H1 (cell line): ENCODE results near the gene CHN2. TPM values are rescaled to one million over a fixed set of nuclear protein-coding genes. Genes with fewer than 3 reads are reported as not detected.

Source experiments
- CTCF ChIA-PET: fragments of 300-600 bp; sonication (Branson Sonifier 250); formaldehyde crosslinking; loops from one replicate; lab custom pipeline; 2021; ENCODE audit not compliant: partially characterized antibody; lab: Charles Lee
- POLR2A ChIA-PET: fragments of 300-600 bp; sonication (Branson Sonifier 250); formaldehyde crosslinking; loops from one replicate; lab custom pipeline; 2021; ENCODE audit warnings: inconsistent platforms; ENCODE audit not compliant: partially characterized antibody; lab: Charles Lee
- DNase-seq, 2 experiments: peaks; one replicate each; pipeline versions ENCODE4 v3.0.0 to v3.0.0-alpha.2; 2010 to 2022; ENCODE audit warnings: low spot score in 2 of 2, low read depth in 1 of 2, mixed read lengths in 1 of 2
- FAIRE-seq: peaks from 2 replicates; lab custom pipeline; 2011; peaks lifted over from hg19 to GRCh38; lab: Jason Lieb, UNC
- H2AFZ ChIP-seq: 2 replicates; pipeline ENCODE4 v1.8.1; 2012; ENCODE audit warnings: low read length, inconsistent platforms
- H2AK5ac ChIP-seq: 2 replicates; pipeline ENCODE4 v1.6.1; 2013; ENCODE audit warnings: low read depth, low read length
- H2BK120ac ChIP-seq: replicated peaks from 2 replicates; pipeline ENCODE3; 2013; ENCODE audit warnings: low read depth, low read length, inconsistent platforms
- H2BK12ac ChIP-seq: 2 replicates; pipeline ENCODE4 v1.6.1; 2013; ENCODE audit warnings: low read depth, low read length
- H2BK15ac ChIP-seq: 2 replicates; pipeline ENCODE4 v1.6.1; 2013; ENCODE audit warnings: low read length
- H2BK20ac ChIP-seq: 2 replicates; pipeline ENCODE4 v1.6.1; 2013; ENCODE audit warnings: low read length
- H2BK5ac ChIP-seq: 2 replicates; pipeline ENCODE4 v1.6.1; 2013; ENCODE audit warnings: low read depth, low read length
- H3K14ac ChIP-seq: 2 replicates; pipeline ENCODE4 v1.6.1; 2013; ENCODE audit warnings: inconsistent platforms; ENCODE audit not compliant: insufficient read length
- H3K18ac ChIP-seq: 2 replicates; pipeline ENCODE4 v1.6.1; 2013; ENCODE audit warnings: low read length; ENCODE audit errors: extremely low read depth
- H3K23ac ChIP-seq: 2 replicates; pipeline ENCODE4 v1.6.1; 2013; ENCODE audit warnings: inconsistent platforms; ENCODE audit not compliant: insufficient read length
- H3K23me2 ChIP-seq: 2 replicates; pipeline ENCODE4 v1.6.1; 2013; ENCODE audit warnings: low read depth, low read length
- H3K27ac ChIP-seq: 2 replicates; pipeline ENCODE4 v1.6.1; 2011; ENCODE audit warnings: low read depth, low read length, inconsistent platforms
- H3K27me3 ChIP-seq, 4 experiments: replicated peaks in 1 of 4; 1 replicate in 1 of 4; 2 replicates in 3 of 4; pipeline versions ENCODE4 v1.6.1 to v1.8.1; 2011 to 2013; ENCODE audit warnings: low read length in 3 of 4, mild to moderate bottlenecking in 3 of 4, inconsistent platforms in 2 of 4, mixed read lengths in 2 of 4, moderate library complexity in 1 of 4; ENCODE audit not compliant: control insufficient read depth in 3 of 4, insufficient read depth in 3 of 4; ENCODE audit errors: extremely low read depth in 1 of 4
- H3K36me3 ChIP-seq, 4 experiments: 2 replicates each; pipeline versions ENCODE4 v1.6.1 to v1.8.1; 2011 to 2013; ENCODE audit warnings: mild to moderate bottlenecking in 4 of 4, low read length in 3 of 4, moderate library complexity in 2 of 4, control low read depth in 1 of 4, inconsistent platforms in 1 of 4; ENCODE audit not compliant: insufficient read depth in 4 of 4, control insufficient read depth in 2 of 4
- H3K4ac ChIP-seq: replicated peaks from 2 replicates; pipeline ENCODE3; 2013; ENCODE audit warnings: low read length, low read depth, mixed read lengths, inconsistent platforms; ENCODE audit not compliant: insufficient read length
- H3K4me1 ChIP-seq, 4 experiments: replicated peaks in 1 of 4; 1 replicate in 1 of 4; 2 replicates in 3 of 4; pipeline versions ENCODE4 v1.6.1 to v1.8.1; 2011 to 2013; ENCODE audit warnings: low read length in 3 of 4, inconsistent platforms in 2 of 4, mixed read lengths in 1 of 4; ENCODE audit not compliant: insufficient read depth in 4 of 4, control insufficient read depth in 3 of 4
- H3K4me2 ChIP-seq, 2 experiments: 2 replicates each; pipeline versions ENCODE4 v1.6.1 to v1.8.1; 2011 to 2013; ENCODE audit warnings: low read depth in 2 of 2, low read length in 2 of 2, control low read depth in 1 of 2, inconsistent platforms in 1 of 2, mild to moderate bottlenecking in 1 of 2; ENCODE audit not compliant: insufficient read depth in 1 of 2
- H3K4me3 ChIP-seq, 4 experiments: fragments of 200-600, 300-600 bp in 1 of 4; sonication (generic), shearing (Covaris generic), sonication (Bioruptor Twin) in 1 of 4; 2 replicates each; pipeline versions ENCODE4 v1.5.1 to v1.8.1; 2011 to 2016; ENCODE audit warnings: low read length in 4 of 4, low read depth in 3 of 4, control low read depth in 2 of 4, inconsistent platforms in 2 of 4, mild to moderate bottlenecking in 2 of 4, mixed read lengths in 1 of 4, moderate library complexity in 1 of 4; ENCODE audit not compliant: insufficient read depth in 2 of 4; ENCODE audit errors: extremely low read depth in 1 of 4
- H3K56ac ChIP-seq: replicated peaks from 2 replicates; pipeline ENCODE3; 2013; ENCODE audit warnings: low read depth, mild to moderate bottlenecking, mixed read lengths, low read length, inconsistent platforms; ENCODE audit not compliant: insufficient read length
- H3K79me1 ChIP-seq: 2 replicates; pipeline ENCODE4 v1.6.1; 2013; ENCODE audit warnings: low read depth, low read length, control low read depth
- H3K79me2 ChIP-seq, 2 experiments: 2 replicates each; pipeline versions ENCODE4 v1.6.1 to v1.8.1; 2012 to 2013; ENCODE audit warnings: low read length in 2 of 2, mild to moderate bottlenecking in 2 of 2, inconsistent platforms in 1 of 2; ENCODE audit not compliant: insufficient read depth in 2 of 2, control insufficient read depth in 1 of 2
- H3K9ac ChIP-seq, 4 experiments: replicated peaks in 1 of 4; 1 replicate in 1 of 4; 2 replicates in 3 of 4; pipeline versions ENCODE4 v1.6.1 to v1.8.1; 2011 to 2013; ENCODE audit warnings: low read depth in 3 of 4, low read length in 3 of 4, control low read depth in 2 of 4, mild to moderate bottlenecking in 2 of 4, moderate library complexity in 2 of 4, inconsistent platforms in 1 of 4; ENCODE audit errors: extremely low read depth in 1 of 4
- H3K9me3 ChIP-seq, 2 experiments: 2 replicates each; pipeline versions ENCODE4 v1.6.1 to v1.8.1; 2012 to 2013; ENCODE audit warnings: mild to moderate bottlenecking in 2 of 2, moderate library complexity in 2 of 2, control low read depth in 1 of 2, inconsistent platforms in 1 of 2, low read depth in 1 of 2, low read length in 1 of 2, mixed read lengths in 1 of 2; ENCODE audit not compliant: insufficient read depth in 2 of 2
- H4K20me1 ChIP-seq, 2 experiments: replicated peaks in 1 of 2; 2 replicates each; pipeline versions ENCODE3 to v1.8.1; 2011 to 2013; ENCODE audit warnings: inconsistent platforms in 2 of 2, low read length in 2 of 2, mild to moderate bottlenecking in 1 of 2; ENCODE audit not compliant: insufficient read depth in 2 of 2, control insufficient read depth in 1 of 2
- H4K5ac ChIP-seq: 2 replicates; pipeline ENCODE4 v1.6.1; 2013; ENCODE audit warnings: low read length, low read depth, mixed read lengths, inconsistent platforms; ENCODE audit not compliant: insufficient read length
- H4K8ac ChIP-seq: 2 replicates; pipeline ENCODE4 v1.8.0; 2013; ENCODE audit warnings: mild to moderate bottlenecking, moderate library complexity, low read length, inconsistent platforms; ENCODE audit not compliant: insufficient read depth; ENCODE audit errors: extremely low read depth
- H4K91ac ChIP-seq: replicated peaks from 2 replicates; pipeline ENCODE3; 2013; ENCODE audit warnings: low read length, mixed read lengths, inconsistent platforms; ENCODE audit not compliant: insufficient read length
- ASH2L ChIP-seq: fragments of 200-600, 300-600 bp; sonication (generic); IDR thresholded peaks from one replicate; pipeline ENCODE4 v1.7.1; 2017; ENCODE audit warnings: low read length
- BRCA1 ChIP-seq: IDR thresholded peaks from 2 replicates; pipeline ENCODE4 v1.6.1; 2012; ENCODE audit warnings: low read depth, low read length, improper control_type of control experiment
- CBX8 ChIP-seq: fragments of 300-800, 300-1000 bp; sonication (generic); IDR thresholded peaks from 2 replicates; pipeline ENCODE4 v1.7.1; 2016; ENCODE audit warnings: low read depth, low read length, borderline replicate concordance
- KDM1A ChIP-seq: fragments of 200-600, 300-600 bp; sonication (generic); IDR thresholded peaks from 2 replicates; pipeline ENCODE4 v1.7.1; 2016; ENCODE audit warnings: mild to moderate bottlenecking, low read length, borderline replicate concordance
- MAFK ChIP-seq: IDR thresholded peaks from 2 replicates; pipeline ENCODE4 v1.6.1; 2012; ENCODE audit warnings: low read depth, mild to moderate bottlenecking, improper control_type of control experiment, low read length
- RAD21 ChIP-seq, 2 experiments: IDR thresholded peaks in 1 of 2; conservative IDR thresholded peaks in 1 of 2; 2 replicates each; pipeline ENCODE4 v1.6.1; 2011; ENCODE audit warnings: low read depth in 2 of 2, low read length in 2 of 2, improper control_type of control experiment in 1 of 2, inconsistent platforms in 1 of 2, mild to moderate bottlenecking in 1 of 2, moderate library complexity in 1 of 2
- SRF ChIP-seq: IDR thresholded peaks from 2 replicates; pipeline ENCODE4 v1.6.1; 2011; ENCODE audit warnings: mild to moderate bottlenecking, low read depth, low read length, moderate library complexity
- WGBS, 2 experiments: shearing (Covaris generic) in 1 of 2; methylation state at CpG; one replicate each; pipeline versions ENCODE4 v1.1.6 to v1.1.7; 2013 to 2015; ENCODE audit warnings: low lambda C conversion rate in 2 of 2, mixed read lengths in 2 of 2, inconsistent platforms in 1 of 2, low coverage in 1 of 2, missing lambda C conversion rate in 1 of 2; ENCODE audit not compliant: insufficient replicate concordance in 2 of 2, insufficient coverage in 1 of 2, insufficient read length in 1 of 2; ENCODE audit errors: extremely low coverage in 1 of 2, missing lambda C conversion rate in 1 of 2; 5-methylcytosine and 5-hydroxymethylcytosine counted together
- polyA plus RNA-seq, 7 experiments: library from polyadenylated mRNA; depleted of rRNA in 3 of 7; stranded (reverse) in 5 of 7; unstranded in 2 of 7; fragments of >200 nt in 5 of 7; fragments of 200-250 nt in 2 of 7; gene quantifications; 1 replicate in 5 of 7; 2 replicates in 1 of 7; 4 replicates in 1 of 7; pipeline versions ENCODE4 v1.2.1 to v1.2.3, GENCODE V29; 2011 to 2013; ENCODE audit warnings: missing spikeins in 2 of 7, mixed read lengths in 2 of 7
- total RNA-seq: library from RNA; stranded (reverse); fragmentation: NEBNext Ultra II Directional; extraction: Animal tissue kit (Norgen Biotek cat#: 25700); gene quantifications from 2 replicates; pipeline ENCODE4 v1.2.1, GENCODE V29; 2021
- TF ChIP-seq, protein P1 (sequence below), 3 experiments: IDR thresholded peaks; 1 replicate in 2 of 3; 2 replicates in 1 of 3; pipeline versions ENCODE4 v1.5.1 to v1.6.1; 2011; ENCODE audit warnings: low read length in 3 of 3, mild to moderate bottlenecking in 3 of 3, inconsistent platforms in 2 of 3, low read depth in 1 of 3, moderate library complexity in 1 of 3; ENCODE audit not compliant: insufficient read depth in 1 of 3; ENCODE audit errors: control extremely low read depth in 1 of 3

CHN2 gene
- total and polyA plus RNA-seq, 2 of the 8 experiments (the other 6 are each of a cell fraction or from before 2014, with no cell fraction given) = 2.9 to 4.8 TPM

DNA sequence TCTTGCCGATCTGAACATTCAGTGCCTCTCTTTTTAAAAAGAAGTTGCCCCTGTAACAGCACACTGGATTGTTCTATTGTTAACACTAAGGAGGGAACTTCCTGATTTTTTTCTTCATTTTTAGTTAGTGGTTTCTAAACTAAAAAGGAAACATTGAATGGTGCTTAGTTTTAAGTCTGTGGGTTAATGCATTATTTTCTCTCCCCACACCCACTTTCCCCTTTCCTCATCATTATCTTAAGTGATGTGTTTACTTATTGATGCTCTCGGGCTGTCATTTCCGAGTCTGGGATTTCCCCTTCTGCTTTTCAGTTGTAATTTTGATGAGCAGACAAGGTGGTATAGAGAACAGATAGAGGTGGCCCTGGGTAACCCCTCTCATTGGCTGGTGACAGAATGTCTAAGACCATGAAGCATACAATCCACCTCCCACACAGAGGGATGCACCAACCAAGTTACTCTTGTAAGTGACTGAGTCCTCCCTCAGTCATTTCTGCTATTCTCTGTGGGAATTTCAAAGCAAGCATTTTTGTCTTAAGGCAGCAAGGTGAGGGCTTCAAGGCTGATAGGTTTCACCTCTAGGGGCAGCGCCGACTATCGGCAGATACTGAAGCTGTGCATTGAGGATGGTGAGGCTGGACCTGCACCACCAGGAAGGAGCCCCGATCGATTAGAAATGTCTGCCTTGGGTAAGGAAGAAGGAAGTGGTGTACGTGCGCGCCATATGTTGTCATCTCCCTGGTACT is 49.5 kb downstream of the CHN2 start:
- H3K23ac ChIP-seq = no peak overlapping the region
- no peak overlapping the region for H2AFZ ChIP-seq
- H3K56ac ChIP-seq = no peak overlapping the region
- 79% methylated on average over 11 of the region's 11 CpGs; no CpG with 5 or more reads in 1 of the 2 experiments for WGBS, 2 experiments
- H4K8ac ChIP-seq = no peak overlapping the region
- no peak overlapping the region; the same call in 1 of the 2 replicates for H2BK12ac ChIP-seq
- H2BK5ac ChIP-seq = no peak overlapping the region
- H3K79me2 ChIP-seq = no peaks in the 10 kb centered on the region
- H3K36me3 ChIP-seq = no peaks in the 10 kb centered on the region
- H2BK20ac ChIP-seq = no peak overlapping the region
- CTCF ChIA-PET = interaction anchor here (0.5 to 1.3 kb wide), 10 partner anchors 9 to 324 kb away, joined by 3 to 4 read pairs (median 3); no protein-coding TSS in a partner anchor
- no peaks in the 10 kb centered on the region for H3K9me3 ChIP-seq
- H4K5ac ChIP-seq = no peak overlapping the region
- H3K79me1 ChIP-seq = no peaks in the 10 kb centered on the region
- no peak overlapping the region for H2BK120ac ChIP-seq
- no peaks in the 10 kb centered on the region for H3K23me2 ChIP-seq
- no peak overlapping the region for H3K4me2 ChIP-seq
- H3K4me3 ChIP-seq = no peak overlapping the region
- H2BK15ac ChIP-seq = peak overlapping the region; percentile 61; the same call in 1 of the 2 replicates
- no peaks in the 10 kb centered on the region for H4K20me1 ChIP-seq
- H3K14ac ChIP-seq = no peak overlapping the region
- TF ChIP-seq RAD21 (IDR thresholded peaks at IDR 0.05 in 1 of 2, conservative IDR thresholded peaks at IDR 0.05 in 1 of 2; ENCODE audit: low read depth in 2 of 2, low read length in 2 of 2) (peak; percentile 55 to 72), KDM1A (no peak), SRF (0 out of 2 replicates have a peak, but pooled peaks have one; percentile 33), ASH2L (no peak), BRCA1 (no peak), MAFK (0 out of 2 replicates have a peak, but pooled peaks have one; percentile 32), CBX8 (no peak)
- TF ChIP-seq, protein P1, sequence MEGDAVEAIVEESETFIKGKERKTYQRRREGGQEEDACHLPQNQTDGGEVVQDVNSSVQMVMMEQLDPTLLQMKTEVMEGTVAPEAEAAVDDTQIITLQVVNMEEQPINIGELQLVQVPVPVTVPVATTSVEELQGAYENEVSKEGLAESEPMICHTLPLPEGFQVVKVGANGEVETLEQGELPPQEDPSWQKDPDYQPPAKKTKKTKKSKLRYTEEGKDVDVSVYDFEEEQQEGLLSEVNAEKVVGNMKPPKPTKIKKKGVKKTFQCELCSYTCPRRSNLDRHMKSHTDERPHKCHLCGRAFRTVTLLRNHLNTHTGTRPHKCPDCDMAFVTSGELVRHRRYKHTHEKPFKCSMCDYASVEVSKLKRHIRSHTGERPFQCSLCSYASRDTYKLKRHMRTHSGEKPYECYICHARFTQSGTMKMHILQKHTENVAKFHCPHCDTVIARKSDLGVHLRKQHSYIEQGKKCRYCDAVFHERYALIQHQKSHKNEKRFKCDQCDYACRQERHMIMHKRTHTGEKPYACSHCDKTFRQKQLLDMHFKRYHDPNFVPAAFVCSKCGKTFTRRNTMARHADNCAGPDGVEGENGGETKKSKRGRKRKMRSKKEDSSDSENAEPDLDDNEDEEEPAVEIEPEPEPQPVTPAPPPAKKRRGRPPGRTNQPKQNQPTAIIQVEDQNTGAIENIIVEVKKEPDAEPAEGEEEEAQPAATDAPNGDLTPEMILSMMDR (IDR thresholded peaks at IDR 0.05; ENCODE audit: control extremely low read depth in 1 of 3, insufficient read depth in 1 of 3, low read depth in 1 of 3, low read length in 3 of 3) = peak; percentile 66 to 89 (median 69)
- peak; percentile 44 to 66 for DNase-seq
- no peaks in the 10 kb centered on the region for H3K27me3 ChIP-seq
- no peak overlapping the region for H4K91ac ChIP-seq
- peak; percentile 78 for FAIRE-seq
- H3K4me1 ChIP-seq = peaks cover 0 to 3% (median 1%) of the 10 kb centered on the region in 4 experiments; a peak in 2 of 7 replicates
- POLR2A ChIA-PET = interaction anchor here (1.0 kb wide), 1 partner anchor 46 kb away, joined by 3 read pairs; no protein-coding TSS in a partner anchor
- H3K4ac ChIP-seq = no peak overlapping the region
- H3K27ac ChIP-seq = no peak overlapping the region
- H3K9ac ChIP-seq = no peak overlapping the region
- H3K18ac ChIP-seq = no peak overlapping the region
- no peak overlapping the region for H2AK5ac ChIP-seq
